ELR (cell line): Measurements from ENCODE around the gene ADPRHL1.
"Not testable (repeated sequence)": the region's sequence is repeated elsewhere in the genome, so short reads cannot be mapped to it uniquely, and the experiment has no call there.

Source experiments
- DNase-seq: peaks from one replicate; pipeline ENCODE4 v3.0.0-alpha.2; 2015; ENCODE audit warnings: low read depth

The ADPRHL1 gene

GRCh38 chr13:113477724-113478123, 24.4 kb upstream of the ADPRHL1 start:
- no peak for DNase-seq

GRCh38 chr13:113476811-113477210, 23.5 kb upstream of the ADPRHL1 start:
- no peak for DNase-seq

GRCh38 chr13:113475911-113476310, 22.6 kb upstream of the ADPRHL1 start:
- no peak for DNase-seq

GRCh38 chr13:113475280-113475679, 22.0 kb upstream of the ADPRHL1 start:
- no peak for DNase-seq

- DNase-seq: peak; percentile 36
These were observed 20.9 kb upstream of the ADPRHL1 start for GRCh38 chr13:113474179-113474578.

GRCh38 chr13:113472355-113473025, 19.2 kb upstream of the ADPRHL1 start:
- no peak for DNase-seq

GRCh38 chr13:113471844-113472243, 18.6 kb upstream of the ADPRHL1 start:
- DNase-seq: no peak

GRCh38 chr13:113470635-113471163, 17.4 kb upstream of the ADPRHL1 start:
- not testable (repeated sequence) for DNase-seq

GRCh38 chr13:113470073-113470472, 16.8 kb upstream of the ADPRHL1 start:
- DNase-seq: no peak

- no peak for DNase-seq
These were observed 16.3 kb upstream of the ADPRHL1 start for GRCh38 chr13:113469582-113469981.

GRCh38 chr13:113468472-113469201, 15.3 kb upstream of the ADPRHL1 start:
- no peak for DNase-seq

- DNase-seq: no peak
These were observed 14.7 kb upstream of the ADPRHL1 start for GRCh38 chr13:113468029-113468428.

GRCh38 chr13:113466383-113466782, 13.1 kb upstream of the ADPRHL1 start:
- no peak for DNase-seq

- DNase-seq: no peak
These were observed 12.0 kb upstream of the ADPRHL1 start for GRCh38 chr13:113465300-113465699.

- no peak for DNase-seq
These were observed 11.2 kb upstream of the ADPRHL1 start for GRCh38 chr13:113464476-113464875.

- DNase-seq: no peak
These were observed 7.9 kb upstream of the ADPRHL1 start for GRCh38 chr13:113461022-113461751.

GRCh38 chr13:113460599-113460998, 7.3 kb upstream of the ADPRHL1 start:
- DNase-seq: no peak

GRCh38 chr13:113460064-113460555, 6.8 kb upstream of the ADPRHL1 start:
- DNase-seq: no peak

GRCh38 chr13:113458253-113459065, 5.2 kb upstream of the ADPRHL1 start:
- peak; percentile 37 for DNase-seq

- no peak for DNase-seq
These were observed 4.2 kb upstream of the ADPRHL1 start for GRCh38 chr13:113457510-113457909.

- DNase-seq: no peak
These were observed 2.9 kb upstream of the ADPRHL1 start for GRCh38 chr13:113456116-113456702.
